GM23248 (cell line): Measurements from ENCODE around the gene SIRPG.

ENCODE experiments used
- EZH2 ChIP-seq: fragments of 200-600 bp; sonication (generic); IDR thresholded peaks from 2 replicates; pipeline ENCODE4 v1.6.1; 2018; ENCODE audit warnings: antibody characterized with exemption, mild to moderate bottlenecking; ENCODE audit not compliant: insufficient read depth, poor library complexity, severe bottlenecking
- EZH2phosphoT487 ChIP-seq: fragments of 200-600 bp; sonication (generic); IDR thresholded peaks from 2 replicates; pipeline ENCODE4 v1.6.1; 2018; ENCODE audit warnings: antibody characterized with exemption, moderate library complexity, mild to moderate bottlenecking, low read depth; ENCODE audit not compliant: insufficient read depth

GRCh38 chr20:1672728-1673127, 15.1 kb upstream of the SIRPG start:
- TF ChIP-seq EZH2 (no peak), EZH2phosphoT487 (no peak)
